Skeletal muscle tissue (tissue), 4 donors: ENCODE data around the gene TTLL11. TPM values are rescaled to one million over a fixed set of nuclear protein-coding genes. Genes with fewer than 3 reads are reported as not detected.

Experiments
- H3K27ac ChIP-seq: one replicate; pipeline ENCODE4 v1.7.0; 2013; ENCODE audit warnings: mild to moderate bottlenecking, low read depth, low read length, inconsistent platforms
- H3K27me3 ChIP-seq, 3 donors: one replicate each; pipeline ENCODE4 v1.7.0; 2013; ENCODE audit warnings: low read length in 3 of 3; ENCODE audit not compliant: control insufficient read depth in 3 of 3, insufficient read depth in 3 of 3
- H3K36me3 ChIP-seq, 3 donors: one replicate each; pipeline ENCODE4 v1.7.0; 2013; ENCODE audit warnings: low read length in 3 of 3; ENCODE audit not compliant: control insufficient read depth in 3 of 3, insufficient read depth in 3 of 3
- H3K4me1 ChIP-seq, 3 donors: one replicate each; pipeline ENCODE4 v1.7.0; 2013; ENCODE audit warnings: low read length in 3 of 3, mild to moderate bottlenecking in 3 of 3; ENCODE audit not compliant: control insufficient read depth in 3 of 3, insufficient read depth in 3 of 3
- H3K4me3 ChIP-seq, 3 donors: one replicate each; pipeline ENCODE4 v1.7.0; 2013; ENCODE audit warnings: low read length in 3 of 3
- H3K9ac ChIP-seq, 3 donors: one replicate each; pipeline ENCODE4 v1.7.0; 2013; ENCODE audit warnings: low read length in 3 of 3, mild to moderate bottlenecking in 3 of 3, moderate library complexity in 2 of 3, low read depth in 1 of 3
- H3K9me3 ChIP-seq, 3 donors: one replicate each; pipeline ENCODE4 v1.7.0; 2013; ENCODE audit warnings: low read length in 3 of 3; ENCODE audit not compliant: control insufficient read depth in 3 of 3
- total RNA-seq: library from RNA; depleted of rRNA; stranded (reverse); fragments of >200 nt; gene quantifications from one replicate; pipeline ENCODE4 v1.2.3, GENCODE V29; 2014
- donor health status: Osteomylitis.

TTLL11 gene
- total RNA-seq, 1 donor from 2014 or later, result 13.0 TPM

DNA sequence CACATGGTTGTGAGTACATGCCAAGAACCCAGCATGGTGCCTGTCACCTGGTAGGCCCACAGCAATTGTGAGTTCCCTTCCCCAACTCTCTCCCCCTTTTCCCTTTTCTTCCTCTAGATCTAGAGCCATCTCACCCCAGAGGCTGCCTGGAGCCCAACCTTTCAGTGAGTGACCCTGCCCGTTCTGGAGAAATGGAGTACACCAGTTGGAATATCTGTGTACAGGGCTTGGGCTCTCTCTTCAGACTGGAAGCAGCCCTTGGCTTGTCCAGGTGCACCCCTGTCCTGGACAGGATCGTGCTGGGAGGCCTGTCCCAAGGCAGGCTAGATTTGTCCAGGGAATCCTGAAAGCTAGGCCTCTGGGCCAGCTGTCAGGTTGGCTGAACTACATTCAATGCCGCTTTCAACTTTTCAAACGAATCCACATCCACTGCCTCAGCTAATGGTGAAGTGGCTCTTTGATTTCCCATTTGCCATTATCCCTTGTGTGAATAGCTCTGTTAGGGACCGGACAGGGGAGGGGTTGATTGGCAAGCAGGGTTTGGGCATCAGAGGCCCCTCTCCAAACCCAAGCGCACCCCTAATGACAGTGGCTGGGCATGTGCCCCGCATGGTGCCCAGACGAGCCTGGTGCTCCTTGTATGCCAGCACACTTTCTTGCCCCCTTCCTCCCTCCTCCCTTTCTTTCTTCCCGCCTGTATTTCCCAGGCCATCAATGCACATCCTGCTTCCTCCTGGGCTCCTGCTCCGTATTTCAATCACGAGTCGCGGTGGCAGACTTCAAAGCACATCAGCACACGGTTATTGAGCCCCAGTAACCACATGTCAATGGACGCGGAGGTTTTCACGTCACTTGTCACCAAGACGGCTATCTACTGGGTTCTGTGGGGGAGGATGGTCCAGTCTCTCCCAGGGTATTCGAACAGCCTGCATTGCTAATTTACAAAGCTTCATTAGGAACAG is 230.5 kb downstream of the TTLL11 start:
- Histone ChIP-seq H3K4me1 (peaks cover 2 to 5% (median 3%) of the 10 kb centered on the region in 3 donors), H3K27me3 (no peaks in the 10 kb centered on the region), H3K9ac (no peak overlapping the region), H3K4me3 (no peak overlapping the region), H3K9me3 (no peaks in the 10 kb centered on the region), H3K27ac (no peak overlapping the region), H3K36me3 (peaks cover 0 to 11% (median 0%) of the 10 kb centered on the region in 3 donors)

DNA sequence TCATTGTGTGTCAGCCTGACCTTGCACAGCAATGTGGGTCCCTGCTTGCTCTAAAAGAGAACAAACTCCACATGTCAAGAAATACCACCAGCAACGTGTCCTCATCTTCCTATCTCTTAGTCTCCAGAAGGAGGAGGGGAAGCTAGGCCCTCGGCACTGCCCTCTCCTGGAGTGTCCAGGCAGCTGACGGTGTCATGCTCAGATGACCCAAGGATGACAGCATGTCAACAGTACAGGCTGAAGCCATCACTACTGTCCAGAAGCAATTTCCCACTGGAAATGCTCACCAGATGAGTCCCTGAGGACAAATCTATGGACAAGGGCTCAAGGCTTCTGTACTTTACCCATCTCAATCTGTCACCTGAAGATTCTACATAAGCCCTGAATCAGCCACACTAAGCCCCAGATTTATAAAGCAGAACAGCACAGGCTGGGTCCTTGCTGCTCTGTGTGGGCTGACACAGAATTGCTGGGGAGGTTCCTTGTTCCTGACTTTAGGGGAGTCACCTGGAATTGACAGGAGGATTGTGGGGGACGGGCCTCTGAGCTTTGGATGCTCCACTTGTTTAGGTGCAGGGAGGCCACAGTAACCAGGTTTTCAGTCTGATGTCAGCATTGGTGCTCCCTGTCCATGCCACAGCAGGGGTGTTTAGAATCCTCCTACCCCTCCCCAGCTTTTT is 231.5 kb downstream of the TTLL11 start:
- H3K4me3 ChIP-seq, result no peak overlapping the region
- H3K27ac ChIP-seq, result no peak overlapping the region
- no peak overlapping the region for H3K9ac ChIP-seq
- H3K27me3 ChIP-seq, result no peaks in the 10 kb centered on the region
- H3K36me3 ChIP-seq, result peaks cover 0 to 11% (median 4%) of the 10 kb centered on the region in 3 donors
- no peaks in the 10 kb centered on the region for H3K9me3 ChIP-seq
- H3K4me1 ChIP-seq, result peaks cover 2 to 5% (median 3%) of the 10 kb centered on the region in 3 donors

DNA sequence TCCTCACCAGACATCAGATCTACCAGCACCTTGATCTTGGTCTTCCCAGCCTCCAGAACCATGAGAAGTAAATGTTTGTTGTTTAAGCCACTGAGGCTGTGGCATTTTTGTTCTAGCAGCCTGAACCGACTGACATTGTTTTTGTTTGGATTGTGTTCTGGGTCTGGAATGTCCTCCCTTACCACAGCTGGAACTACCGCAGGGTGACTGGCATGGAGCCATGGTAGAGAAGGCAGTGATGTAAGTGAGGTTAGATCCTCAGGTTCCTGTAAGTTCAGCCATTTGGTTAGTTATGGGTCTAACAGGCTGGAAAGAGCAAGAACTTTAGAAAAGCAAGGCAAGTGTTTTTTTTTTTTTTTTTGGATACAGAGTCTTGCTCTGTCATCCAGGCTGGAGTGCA is 232.4 kb downstream of the TTLL11 start:
- no peak overlapping the region for H3K9ac ChIP-seq
- H3K27me3 ChIP-seq, result no peaks in the 10 kb centered on the region
- H3K4me1 ChIP-seq, result peaks cover 2 to 5% (median 3%) of the 10 kb centered on the region in 3 donors
- H3K9me3 ChIP-seq, result no peaks in the 10 kb centered on the region
- H3K4me3 ChIP-seq, result no peak overlapping the region
- peaks cover 0 to 11% (median 6%) of the 10 kb centered on the region in 3 donors for H3K36me3 ChIP-seq
- no peak overlapping the region for H3K27ac ChIP-seq

DNA sequence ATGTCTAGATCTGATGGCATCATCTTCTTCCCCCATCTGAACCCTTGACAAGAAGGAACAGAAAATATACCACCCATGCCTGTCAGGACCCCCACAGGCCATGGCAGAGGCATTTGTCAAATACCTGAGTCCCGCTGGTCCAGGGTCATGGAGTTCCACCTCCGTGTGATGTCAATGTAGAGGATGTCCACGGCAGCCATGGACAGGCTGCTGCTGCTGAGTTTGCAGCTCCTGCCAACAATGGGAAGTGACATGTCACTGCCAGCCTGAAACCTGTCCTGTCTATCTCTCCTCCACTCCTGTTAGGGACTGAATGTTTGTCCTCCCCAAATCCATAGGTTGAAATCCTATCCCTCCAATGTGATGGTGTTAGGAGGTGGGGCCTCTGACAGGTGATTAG is 232.9 kb downstream of the TTLL11 start:
- Histone ChIP-seq H3K9ac (no peak overlapping the region), H3K4me3 (no peak overlapping the region), H3K27ac (no peak overlapping the region), H3K4me1 (peaks cover 2 to 5% (median 3%) of the 10 kb centered on the region in 3 donors), H3K9me3 (no peaks in the 10 kb centered on the region), H3K36me3 (peaks cover 2 to 11% (median 6%) of the 10 kb centered on the region in 3 donors), H3K27me3 (no peaks in the 10 kb centered on the region)

DNA sequence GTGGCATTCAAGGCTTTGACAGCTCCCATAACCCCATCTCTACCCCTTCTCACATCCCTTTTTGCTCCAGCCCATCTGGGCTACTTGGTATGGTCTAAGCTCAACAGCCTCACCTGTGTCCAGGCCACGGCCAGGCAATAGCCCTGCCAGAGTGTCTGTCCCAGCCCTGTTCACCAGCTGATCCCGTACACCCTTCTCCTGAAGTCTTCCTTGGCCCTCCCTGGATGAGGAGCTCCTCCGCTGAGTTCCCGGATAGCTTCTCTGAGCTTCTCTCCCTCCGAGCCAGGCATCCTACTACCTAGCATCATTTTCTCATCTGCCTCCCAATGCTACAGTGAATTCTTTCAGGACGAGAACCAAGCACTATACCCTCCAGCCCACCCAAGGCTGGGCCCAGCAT is 233.5 kb downstream of the TTLL11 start:
- Histone ChIP-seq H3K27ac (no peak overlapping the region), H3K27me3 (no peaks in the 10 kb centered on the region), H3K36me3 (peaks cover 2 to 11% (median 6%) of the 10 kb centered on the region in 3 donors), H3K4me1 (peaks cover 2 to 5% (median 3%) of the 10 kb centered on the region in 3 donors), H3K4me3 (no peak overlapping the region), H3K9ac (no peak overlapping the region), H3K9me3 (no peaks in the 10 kb centered on the region)

DNA sequence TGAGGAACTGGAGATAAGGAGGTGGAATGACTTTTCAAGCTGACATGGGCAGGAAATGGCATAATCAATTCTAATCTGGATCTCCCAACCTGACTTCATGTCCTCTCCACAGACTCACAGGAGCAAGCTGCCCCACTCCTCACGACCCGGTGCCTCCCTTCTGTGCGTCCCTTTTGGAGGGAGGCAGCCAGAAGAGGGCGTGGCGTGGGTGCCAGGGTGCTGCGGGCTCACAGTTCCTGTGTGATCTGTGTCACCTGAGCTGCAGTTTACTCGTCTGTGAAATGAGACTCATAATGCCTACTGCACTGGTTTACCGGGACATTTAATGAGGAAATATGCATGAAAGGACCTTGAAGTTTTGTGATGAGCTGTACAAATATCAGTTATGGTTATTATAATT is 234.3 kb downstream of the TTLL11 start:
- Histone ChIP-seq H3K36me3 (peaks cover 2 to 11% (median 6%) of the 10 kb centered on the region in 3 donors), H3K4me3 (no peak overlapping the region), H3K27ac (no peak overlapping the region), H3K27me3 (no peaks in the 10 kb centered on the region), H3K9me3 (no peaks in the 10 kb centered on the region), H3K9ac (no peak overlapping the region), H3K4me1 (peaks cover 2 to 5% (median 5%) of the 10 kb centered on the region in 3 donors)

DNA sequence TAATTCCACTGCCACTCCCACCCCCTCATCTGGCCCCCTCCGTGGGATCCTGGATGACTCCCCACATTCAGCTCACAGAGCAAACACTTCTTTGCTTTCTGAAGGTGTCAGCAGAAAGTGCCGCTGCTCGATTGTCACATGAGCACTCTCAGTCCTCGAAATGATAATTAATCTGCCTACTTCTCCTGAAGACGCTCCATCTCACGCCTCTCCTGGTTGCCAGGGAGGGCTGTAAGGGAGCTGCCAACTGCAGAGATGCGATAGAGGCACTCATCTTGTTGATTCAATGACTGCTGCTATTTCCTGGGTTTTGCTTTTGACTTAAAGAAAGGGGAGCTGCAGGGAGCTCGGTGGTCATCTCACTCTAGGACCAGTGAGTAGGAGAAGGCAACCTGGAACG is 235.2 kb downstream of the TTLL11 start:
- no peak overlapping the region for H3K9ac ChIP-seq
- no peak overlapping the region for H3K27ac ChIP-seq
- H3K27me3 ChIP-seq, result no peaks in the 10 kb centered on the region
- H3K9me3 ChIP-seq, result no peaks in the 10 kb centered on the region
- H3K4me1 ChIP-seq, result peaks cover 9 to 12% (median 10%) of the 10 kb centered on the region in 3 donors
- no peak overlapping the region for H3K4me3 ChIP-seq
- H3K36me3 ChIP-seq, result peaks cover 2 to 8% (median 6%) of the 10 kb centered on the region in 3 donors

DNA sequence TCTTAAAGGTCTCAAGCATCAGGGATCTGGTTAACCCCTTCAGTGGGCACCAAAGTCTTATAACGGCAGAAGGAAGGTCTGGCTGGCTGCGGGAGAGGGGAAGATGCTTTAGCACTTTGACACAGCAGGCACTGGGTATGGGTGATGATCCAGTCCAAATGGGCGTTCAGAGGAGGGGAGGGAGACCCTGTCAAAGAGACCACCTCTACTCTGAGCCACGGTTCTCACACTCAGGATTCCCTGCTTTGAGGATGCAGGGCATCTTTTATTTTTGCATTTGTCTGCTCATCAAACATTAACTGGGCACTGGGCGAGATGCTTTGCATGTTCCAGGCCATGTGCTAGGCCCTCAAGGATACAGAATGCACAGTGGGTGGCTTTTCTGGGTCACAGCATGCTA is 237.6 kb downstream of the TTLL11 start:
- Histone ChIP-seq H3K4me1 (peaks cover 10 to 18% (median 17%) of the 10 kb centered on the region in 3 donors), H3K9ac (no peak overlapping the region), H3K4me3 (no peak overlapping the region), H3K9me3 (no peaks in the 10 kb centered on the region), H3K36me3 (peaks cover 2 to 6% (median 6%) of the 10 kb centered on the region in 3 donors), H3K27ac (no peak overlapping the region), H3K27me3 (no peaks in the 10 kb centered on the region)

DNA sequence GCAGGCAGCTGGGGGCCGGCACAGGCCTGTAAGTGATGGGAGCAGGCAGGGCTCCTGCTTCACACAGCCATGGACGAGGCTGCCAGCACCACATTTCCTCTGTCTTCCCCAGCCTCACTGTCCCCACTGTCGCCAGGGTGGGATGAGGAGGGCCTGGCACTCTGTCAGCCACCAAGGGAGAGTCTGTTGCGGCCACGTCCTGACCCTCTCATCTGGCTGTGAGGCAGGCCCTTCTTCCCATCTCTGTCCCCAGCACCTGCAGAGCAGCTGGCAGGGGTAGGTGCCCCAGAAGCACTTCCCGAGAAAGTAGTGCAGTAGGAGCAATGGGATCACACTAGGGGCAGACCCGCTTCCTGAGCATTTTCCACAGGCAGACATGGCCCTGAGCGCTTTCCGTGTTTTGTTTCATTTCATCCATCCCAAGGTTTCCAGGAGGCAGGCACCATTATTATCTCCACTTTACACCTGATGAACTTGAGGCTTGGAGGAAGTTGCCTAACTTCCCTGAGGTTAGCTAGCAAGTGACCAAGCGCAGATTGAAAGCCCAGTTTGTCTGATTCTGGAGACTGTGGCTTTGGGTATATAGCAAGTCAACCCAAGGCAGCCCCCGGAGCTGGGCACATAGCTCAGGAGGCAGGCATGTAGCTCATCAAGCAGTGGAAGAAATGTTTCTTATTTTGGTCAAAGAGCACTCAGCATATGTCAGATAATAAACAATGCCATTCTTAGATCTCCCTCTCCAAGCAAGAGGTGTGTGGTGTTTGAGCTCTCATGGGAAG is 239.3 kb downstream of the TTLL11 start:
- no peak overlapping the region for H3K9ac ChIP-seq
- H3K36me3 ChIP-seq, result peaks cover 2 to 6% (median 2%) of the 10 kb centered on the region in 3 donors
- H3K4me3 ChIP-seq, result no peak overlapping the region
- no peak overlapping the region for H3K27ac ChIP-seq
- no peaks in the 10 kb centered on the region for H3K27me3 ChIP-seq
- peaks cover 0 to 3% (median under 1%) of the 10 kb centered on the region in 3 donors for H3K9me3 ChIP-seq
- peaks cover 10 to 17% (median 16%) of the 10 kb centered on the region in 3 donors for H3K4me1 ChIP-seq
